Measurements from ENCODE around the gene ANKRD17.

Gene ANKRD17

DNA sequence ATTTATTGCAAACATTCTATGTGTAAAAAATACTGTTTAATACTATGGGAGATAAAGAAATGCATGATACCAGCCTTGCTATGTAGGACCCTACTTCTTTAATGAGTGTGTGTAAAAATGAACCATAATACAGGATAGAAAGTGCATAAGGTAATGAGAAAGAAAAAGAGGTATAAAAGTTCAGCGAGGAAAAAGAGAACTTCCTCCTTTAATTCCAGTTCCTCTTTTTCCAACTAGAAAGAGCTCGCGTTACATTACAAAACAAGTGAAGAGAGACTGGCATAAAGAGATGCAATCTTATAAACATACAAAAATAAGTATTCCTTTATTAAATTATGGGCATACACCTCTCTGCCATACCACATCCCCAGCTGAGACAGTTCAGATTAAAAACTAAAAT, 77.4 kb downstream of the ANKRD17 start:
- TF ChIP-seq, protein P1, sequence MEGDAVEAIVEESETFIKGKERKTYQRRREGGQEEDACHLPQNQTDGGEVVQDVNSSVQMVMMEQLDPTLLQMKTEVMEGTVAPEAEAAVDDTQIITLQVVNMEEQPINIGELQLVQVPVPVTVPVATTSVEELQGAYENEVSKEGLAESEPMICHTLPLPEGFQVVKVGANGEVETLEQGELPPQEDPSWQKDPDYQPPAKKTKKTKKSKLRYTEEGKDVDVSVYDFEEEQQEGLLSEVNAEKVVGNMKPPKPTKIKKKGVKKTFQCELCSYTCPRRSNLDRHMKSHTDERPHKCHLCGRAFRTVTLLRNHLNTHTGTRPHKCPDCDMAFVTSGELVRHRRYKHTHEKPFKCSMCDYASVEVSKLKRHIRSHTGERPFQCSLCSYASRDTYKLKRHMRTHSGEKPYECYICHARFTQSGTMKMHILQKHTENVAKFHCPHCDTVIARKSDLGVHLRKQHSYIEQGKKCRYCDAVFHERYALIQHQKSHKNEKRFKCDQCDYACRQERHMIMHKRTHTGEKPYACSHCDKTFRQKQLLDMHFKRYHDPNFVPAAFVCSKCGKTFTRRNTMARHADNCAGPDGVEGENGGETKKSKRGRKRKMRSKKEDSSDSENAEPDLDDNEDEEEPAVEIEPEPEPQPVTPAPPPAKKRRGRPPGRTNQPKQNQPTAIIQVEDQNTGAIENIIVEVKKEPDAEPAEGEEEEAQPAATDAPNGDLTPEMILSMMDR (IDR thresholded peaks at IDR 0.05; ENCODE audit: extremely low read depth, missing control alignments): no peak
- DNase-seq (ENCODE audit: low spot score): no peak

DNA sequence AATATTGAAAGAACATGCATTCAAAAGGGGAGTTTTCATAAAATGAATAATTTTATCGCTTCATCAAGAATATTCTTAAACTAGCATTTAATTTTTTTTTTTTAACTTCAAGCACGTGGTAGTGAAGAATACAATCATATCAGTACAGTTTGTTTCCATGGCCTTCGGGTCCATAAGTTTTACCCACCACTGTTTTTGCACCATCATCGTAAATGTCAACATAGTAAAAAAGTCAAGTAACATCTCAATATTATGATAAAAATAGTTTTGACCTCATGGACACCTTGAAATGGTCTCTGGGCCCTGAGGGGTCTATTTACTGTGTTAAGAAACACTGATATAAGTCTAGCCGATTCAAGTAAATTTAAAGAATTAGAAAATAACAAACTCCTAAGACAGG, 80.2 kb downstream of the ANKRD17 start:
- TF ChIP-seq, protein P1 (IDR thresholded peaks at IDR 0.05; ENCODE audit: extremely low read depth, missing control alignments): no peak
- DNase-seq (ENCODE audit: low spot score): no peak

DNA sequence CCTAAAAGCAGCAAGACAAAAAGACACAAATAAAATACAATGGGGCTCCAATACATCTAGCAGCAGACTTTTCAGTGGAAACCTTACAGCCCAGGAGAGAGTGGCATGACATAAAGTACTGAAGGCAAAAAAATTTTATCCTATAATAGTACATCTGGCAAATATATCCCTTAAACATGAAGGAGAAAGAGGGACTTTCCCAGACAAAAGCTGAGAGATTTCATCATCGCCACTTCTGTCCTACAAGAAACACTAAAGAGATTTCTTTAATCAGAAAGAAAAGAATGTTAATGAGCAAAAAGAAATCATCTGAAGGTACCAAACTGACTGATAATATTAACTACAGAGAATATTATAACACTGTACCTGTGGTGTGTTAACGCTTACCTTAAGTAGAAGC, 86.4 kb downstream of the ANKRD17 start:
- no peak for DNase-seq (ENCODE audit: low spot score)
- TF ChIP-seq, protein P1 (IDR thresholded peaks at IDR 0.05; ENCODE audit: extremely low read depth, missing control alignments): no peak

DNA sequence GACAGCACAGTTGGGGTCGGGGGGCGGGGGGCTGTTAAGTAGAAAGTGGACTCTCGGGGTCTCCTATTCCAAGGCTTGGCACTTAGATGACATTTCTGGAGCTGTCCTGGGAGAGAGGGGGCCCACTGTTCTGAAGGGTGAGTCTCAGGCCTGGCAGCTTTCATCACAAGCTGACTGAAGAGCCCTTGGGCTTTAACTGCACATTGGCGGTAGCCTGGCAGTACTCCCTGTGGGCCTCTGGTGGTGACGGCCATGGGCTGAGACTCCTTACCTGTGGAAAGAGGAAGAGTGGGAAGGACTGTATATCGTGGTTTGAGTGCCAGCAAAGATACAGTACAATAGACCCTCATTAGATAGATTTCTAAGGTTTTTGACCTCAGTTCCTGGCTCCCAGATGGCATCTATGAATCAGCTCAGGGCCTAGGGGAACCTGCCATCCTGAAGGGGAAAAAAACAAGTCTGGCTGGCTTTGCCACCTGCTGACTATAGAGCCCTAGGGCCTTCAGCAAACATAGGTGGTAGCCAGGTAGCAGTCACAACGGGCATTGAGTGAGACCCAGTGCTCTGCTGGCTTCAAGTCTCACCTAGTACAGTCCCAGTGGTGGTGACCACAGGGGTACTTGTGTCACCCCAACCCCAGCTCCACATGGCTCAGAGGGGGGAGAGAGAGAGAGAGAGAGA, 87.9 kb downstream of the ANKRD17 start:
- DNase-seq (ENCODE audit: low spot score): no peak

DNA sequence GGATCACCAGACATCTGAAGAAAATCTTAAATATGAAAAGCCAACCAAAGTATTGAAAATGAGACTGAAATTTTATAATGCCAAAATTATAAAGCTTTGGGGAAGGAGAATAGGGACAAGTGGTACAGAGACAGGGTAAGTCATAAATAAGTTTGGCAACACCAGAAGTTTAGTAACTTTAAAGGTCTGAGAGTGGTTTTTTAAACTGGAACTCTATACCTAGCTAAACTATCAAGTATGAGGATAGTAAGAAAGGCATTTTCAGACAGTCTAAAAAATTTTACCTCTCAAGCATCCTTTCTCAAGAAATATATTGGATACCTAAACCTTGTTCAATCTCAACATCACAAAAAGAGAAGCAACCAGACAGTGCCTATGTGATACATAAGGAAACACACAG, 92.4 kb downstream of the ANKRD17 start:
- TF ChIP-seq, protein P1 (IDR thresholded peaks at IDR 0.05; ENCODE audit: extremely low read depth, missing control alignments): no peak

More for the DNA sequence above, 87.9 kb downstream of the ANKRD17 start:
- TF ChIP-seq, protein P1 (IDR thresholded peaks at IDR 0.05; ENCODE audit: extremely low read depth, missing control alignments): no peak

DNA sequence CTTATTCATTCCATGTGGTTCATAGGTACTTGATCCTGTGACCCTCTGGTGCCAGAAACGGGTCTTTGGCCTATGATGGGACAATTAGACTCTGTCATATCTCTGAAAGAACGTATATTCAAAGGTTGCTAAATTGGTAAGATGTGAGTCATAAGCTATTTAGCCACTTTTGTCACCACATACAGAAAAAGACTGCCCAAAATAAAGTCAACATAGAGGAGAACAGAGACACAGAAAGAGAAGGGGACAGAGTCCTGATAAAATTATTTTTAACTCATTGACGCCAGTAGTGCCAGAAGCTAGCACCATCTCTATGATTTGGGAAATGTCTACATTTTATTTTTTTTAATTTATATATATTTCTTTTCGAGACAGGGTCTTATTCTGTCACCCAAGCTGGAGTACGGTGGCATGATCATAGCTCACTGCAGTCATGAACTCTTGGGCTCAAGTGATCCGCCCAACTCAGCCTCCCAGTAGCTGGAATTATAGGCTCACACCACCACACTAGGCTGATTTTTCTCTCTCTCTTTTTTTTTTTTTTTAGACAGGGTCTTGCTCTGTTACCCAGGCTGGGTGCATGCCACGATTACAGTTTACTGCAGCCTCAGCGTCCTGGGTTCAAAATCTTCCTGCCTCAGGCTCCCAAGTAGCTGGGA, 96.9 kb downstream of the ANKRD17 start:
- TF ChIP-seq, protein P1 (IDR thresholded peaks at IDR 0.05; ENCODE audit: extremely low read depth, missing control alignments): no peak
- no peak for DNase-seq (ENCODE audit: low spot score)

More for the DNA sequence above, 92.4 kb downstream of the ANKRD17 start:
- DNase-seq (ENCODE audit: low spot score): no peak

DNA sequence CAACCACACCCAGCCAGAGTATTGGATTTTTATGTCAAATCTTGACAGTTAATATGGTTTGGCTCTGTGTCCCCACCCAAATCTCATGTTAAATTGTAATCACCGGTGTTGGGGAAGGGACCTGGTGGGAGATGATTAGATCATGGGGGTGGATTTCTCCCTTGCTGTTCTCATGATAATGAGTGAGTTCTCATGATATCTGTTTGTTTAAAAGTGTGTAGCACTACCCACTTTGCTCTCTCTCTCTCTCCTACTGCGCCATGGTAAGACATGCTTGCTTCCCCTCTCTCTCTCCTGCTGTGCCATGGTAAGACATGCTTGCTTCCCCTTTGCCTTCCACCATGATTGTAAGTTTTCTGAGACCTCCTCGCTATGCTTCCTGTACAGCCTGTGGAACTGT, 102.2 kb downstream of the ANKRD17 start:
- TF ChIP-seq, protein P1 (IDR thresholded peaks at IDR 0.05; ENCODE audit: extremely low read depth, missing control alignments): no peak
- DNase-seq (ENCODE audit: low spot score): no peak
